ENCODE results near the gene ARPC5L.

ARPC5L gene

GRCh38 chr9:124868511-124869465 lies 6.9 kb downstream of the ARPC5L start:
- DNase-seq: peak; percentile 79

GRCh38 chr9:124869466-124869985 lies 7.6 kb downstream of the ARPC5L start:
- no peak for DNase-seq

- DNase-seq: no peak
Observed at GRCh38 chr9:124869986-124870560, 8.1 kb downstream of the ARPC5L start.

- DNase-seq: no peak
Observed at GRCh38 chr9:124870723-124871122, 8.8 kb downstream of the ARPC5L start.

DNA sequence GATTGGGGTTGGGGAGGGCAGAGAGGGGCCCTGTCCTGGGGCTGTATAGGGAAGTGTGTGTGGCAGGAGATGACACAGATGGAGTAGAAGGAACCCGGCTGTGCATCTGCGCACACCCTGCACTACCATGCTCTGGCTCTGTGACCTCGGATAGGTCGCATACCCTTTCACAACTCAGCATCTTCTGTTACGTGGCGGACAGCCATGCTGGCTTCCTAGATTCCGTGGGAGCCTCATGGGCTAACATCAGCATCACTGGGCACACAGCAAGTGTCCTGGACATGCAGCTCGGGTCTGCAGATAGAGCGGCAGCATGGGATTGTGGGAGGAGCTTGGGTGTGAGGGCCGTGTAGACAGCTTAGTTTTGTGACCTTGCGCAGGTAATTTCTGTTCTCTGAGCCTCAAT lies 9.2 kb downstream of the ARPC5L start:
- DNase-seq: no peak

DNA sequence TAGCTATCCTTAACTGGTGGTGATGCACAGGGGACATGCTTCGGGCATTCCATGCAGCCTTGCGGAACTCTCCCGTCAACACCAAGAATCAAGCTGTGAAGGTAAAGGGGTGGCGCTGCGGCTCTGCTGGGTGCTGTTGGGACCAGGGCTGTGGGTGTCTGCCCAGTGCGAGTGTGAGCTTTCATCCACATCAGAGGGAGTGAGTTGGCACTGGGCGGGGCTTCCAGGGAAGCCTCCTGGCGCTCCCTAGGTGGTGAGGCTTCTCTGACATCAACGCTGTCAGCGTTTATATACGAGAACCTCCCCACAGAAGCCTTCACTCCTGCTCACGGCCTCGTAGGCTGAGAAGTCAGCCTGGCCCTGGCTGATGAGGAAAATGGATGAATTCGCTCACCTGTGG lies 11.7 kb downstream of the ARPC5L start:
- no peak for DNase-seq

DNA sequence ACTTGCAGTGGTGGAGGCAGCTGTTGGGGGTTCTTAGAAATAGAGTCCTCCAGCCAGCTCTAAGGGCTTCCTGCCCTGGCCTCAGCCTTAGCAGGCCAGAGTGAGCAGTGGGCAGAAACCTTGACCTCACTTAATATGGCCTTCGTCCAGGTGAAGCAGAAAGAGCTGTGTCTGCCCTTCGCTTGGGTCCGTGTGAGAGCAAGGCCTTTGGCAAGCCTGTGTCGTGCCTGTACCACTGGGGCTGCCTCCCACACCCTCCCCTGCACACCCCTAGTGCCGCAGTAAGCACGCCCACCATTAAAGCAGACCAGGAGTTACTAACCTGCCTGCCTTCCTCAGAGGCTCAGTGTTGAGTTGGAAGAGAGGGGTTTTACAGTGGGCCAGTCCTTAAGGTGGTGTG lies 13.6 kb downstream of the ARPC5L start:
- DNase-seq: no peak

- no peak for DNase-seq
Observed at GRCh38 chr9:124877021-124877782, 15.3 kb downstream of the ARPC5L start.

DNA sequence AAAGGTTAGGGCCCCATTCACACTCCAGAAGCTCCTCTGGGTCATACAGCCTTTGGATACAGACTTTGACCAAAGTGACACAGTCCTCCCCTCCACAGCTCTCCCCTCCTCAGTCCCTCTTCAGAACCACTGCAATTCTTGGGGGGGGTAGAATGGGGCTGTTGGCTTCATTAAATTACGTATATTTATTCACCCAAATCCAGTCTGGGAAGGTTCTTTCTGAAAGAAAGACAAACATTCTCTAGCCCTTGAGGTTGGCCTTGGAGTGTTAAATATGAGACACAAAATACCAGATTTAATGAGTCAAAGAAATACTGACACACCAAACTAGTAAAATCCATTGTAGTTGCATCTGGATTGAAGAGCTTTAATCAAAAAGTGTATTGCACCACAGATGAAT lies 16.1 kb downstream of the ARPC5L start:
- no peak for DNase-seq

DNA sequence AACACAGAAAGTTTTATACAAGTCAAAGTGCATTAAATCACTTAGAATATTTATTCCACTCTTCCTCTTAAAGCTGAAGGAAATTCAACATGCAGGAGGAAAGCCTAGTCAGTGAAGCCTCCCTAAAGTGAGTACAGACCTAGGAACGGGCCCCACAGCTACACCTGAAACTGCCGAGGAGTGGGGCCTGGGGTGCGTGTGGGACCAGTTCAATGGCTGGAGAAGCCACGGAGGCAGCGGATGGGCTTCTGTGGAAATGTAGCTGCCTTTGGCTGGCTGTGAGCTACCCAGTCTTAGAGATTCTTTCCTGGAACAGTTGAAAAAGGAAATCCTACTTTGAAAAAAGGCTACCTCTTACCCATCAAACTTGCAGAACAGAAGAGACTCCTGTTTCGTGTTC lies 16.6 kb downstream of the ARPC5L start:
- DNase-seq: no peak

- no peak for DNase-seq
Observed at GRCh38 chr9:124879226-124879625, 17.3 kb downstream of the ARPC5L start.

DNA sequence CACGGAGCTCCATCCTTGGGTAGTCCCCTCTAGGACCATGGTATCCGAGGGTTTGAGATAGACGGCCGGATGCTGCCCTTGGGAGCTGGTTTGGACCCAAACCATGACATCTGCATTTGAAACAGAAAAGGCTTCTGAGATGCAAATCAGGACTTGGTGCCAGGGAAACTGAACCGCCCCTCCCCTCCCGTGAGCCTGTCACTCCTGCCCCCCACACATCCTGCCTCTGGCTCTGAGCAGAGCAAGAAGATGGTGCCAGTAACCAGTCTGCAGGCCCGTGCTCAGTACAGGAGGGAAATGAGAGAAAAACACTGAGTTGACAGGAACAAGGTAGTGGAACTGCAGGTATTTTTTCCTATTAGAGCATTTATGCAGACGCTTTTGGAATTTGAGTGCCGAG lies 18.6 kb downstream of the ARPC5L start:
- no peak for DNase-seq

DNA sequence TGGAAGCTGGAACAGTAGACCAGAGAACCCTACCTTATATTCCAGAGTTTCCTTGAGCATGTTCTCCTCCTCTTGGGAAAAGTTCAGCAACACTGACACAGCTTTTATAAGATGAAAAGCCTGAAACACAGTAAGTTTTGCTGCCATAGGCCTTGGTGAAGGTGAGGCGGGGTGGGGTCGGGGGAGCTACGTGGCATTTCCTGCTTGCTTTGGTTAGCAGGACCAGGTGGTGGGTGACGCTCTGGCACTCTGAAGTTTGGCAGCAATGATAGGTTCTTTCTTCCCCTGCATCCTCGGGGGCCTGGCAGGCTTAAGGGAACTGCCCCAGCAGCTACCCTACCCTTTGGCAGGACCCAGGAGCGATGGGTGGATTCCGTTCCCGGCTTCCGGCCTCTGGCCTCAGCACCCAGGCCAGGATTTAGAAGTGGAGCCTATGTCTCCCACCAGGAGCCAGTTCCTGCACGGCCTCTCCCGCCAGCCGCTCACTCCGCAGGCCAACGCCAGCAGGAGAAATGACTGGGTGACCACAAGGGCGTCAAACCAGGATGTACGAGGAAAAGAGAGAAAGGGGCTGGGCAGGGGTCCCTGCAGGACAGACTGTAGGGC lies 19.3 kb downstream of the ARPC5L start:
- DNase-seq: no peak

DNA sequence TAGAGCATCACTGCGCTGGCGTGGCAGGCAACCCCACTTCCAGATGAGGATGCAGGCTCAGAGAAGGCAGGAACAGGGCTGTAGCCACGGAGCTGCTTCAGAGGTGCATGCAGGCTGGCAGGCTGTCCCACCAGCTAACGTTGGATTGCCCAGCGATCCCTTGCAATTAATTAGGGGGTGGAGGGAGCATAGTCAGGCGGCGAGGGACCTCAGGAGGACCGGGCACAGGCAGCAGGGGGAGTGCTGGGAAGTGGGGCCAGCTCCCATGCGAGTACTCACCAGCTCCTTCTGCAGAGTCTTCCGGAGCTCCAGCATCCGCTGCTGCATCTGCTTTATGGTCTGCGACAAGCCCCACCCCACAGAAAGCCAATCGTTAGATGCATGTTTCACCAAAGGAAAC lies 20.3 kb downstream of the ARPC5L start:
- no peak for DNase-seq

DNA sequence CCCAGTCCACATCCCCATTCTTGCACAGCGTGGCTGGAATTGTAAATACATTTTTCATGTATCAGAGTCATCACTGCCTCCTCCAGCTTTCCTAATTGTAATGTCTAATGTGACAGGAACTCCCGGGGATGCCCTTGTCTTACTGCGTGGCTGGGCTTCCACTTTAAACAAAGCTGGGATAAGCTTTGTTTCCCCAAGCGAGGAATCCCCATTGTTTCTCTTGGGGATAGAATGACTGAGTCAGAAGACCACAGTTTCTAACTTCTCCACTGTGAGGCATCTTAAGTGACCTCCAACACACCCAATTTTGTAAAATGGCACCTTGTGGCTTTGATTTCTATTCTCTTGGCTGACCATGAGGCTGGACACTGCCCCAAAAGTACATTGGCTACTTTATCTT lies 22.4 kb downstream of the ARPC5L start:
- DNase-seq: no peak

DNA sequence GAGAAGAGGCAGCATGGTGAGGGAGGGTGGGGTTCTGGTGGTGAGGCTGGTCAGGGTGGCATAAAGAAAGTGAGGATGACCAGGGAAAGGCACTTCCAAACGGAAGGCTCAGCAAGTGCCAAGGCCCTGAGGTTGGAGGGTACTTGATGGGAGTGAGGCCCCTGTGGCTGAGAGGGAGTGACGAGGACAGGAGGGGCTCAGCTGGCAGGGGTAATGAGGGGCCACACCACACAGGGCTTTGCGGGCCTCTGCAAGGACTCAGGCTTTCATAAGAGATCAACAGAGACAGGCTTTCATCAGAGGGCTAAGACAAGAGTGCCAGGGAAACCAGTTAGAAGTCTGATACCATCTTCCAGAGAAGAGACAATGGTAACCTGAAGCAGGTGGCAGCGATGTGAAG lies 23.6 kb downstream of the ARPC5L start:
- DNase-seq: no peak

GRCh38 chr9:124886461-124886860 lies 24.5 kb downstream of the ARPC5L start:
- no peak for DNase-seq

DNA sequence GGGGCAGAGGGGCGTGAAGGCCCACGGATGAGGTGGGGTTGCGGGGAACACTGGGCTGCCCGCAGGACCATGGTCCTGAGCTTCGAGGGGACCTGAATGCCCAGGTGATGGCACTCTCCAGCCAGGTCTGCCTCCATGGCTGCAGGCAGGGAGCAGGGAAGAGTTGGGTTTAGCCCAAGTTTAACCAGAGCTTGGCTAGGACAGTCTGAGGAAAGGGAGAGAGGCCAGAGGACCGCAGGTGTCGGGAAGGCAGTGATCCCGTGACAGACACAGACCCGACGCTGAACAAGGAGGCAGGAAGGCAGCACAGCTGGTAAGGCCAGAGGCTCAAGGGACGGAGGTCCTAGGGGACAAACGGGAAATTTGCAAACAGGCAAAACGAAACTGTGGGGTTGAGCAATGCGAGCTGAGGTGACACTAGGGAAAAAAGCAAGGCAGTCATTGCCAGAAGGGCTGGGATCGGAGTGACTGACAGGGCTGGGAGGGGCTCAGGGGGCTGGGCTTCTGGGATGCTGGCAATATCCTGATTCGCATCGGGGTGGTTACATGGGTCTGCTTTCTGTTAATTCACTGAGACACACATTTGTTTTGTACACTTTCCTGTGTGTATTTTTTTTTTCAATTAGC lies 25.0 kb downstream of the ARPC5L start:
- no peak for DNase-seq

DNA sequence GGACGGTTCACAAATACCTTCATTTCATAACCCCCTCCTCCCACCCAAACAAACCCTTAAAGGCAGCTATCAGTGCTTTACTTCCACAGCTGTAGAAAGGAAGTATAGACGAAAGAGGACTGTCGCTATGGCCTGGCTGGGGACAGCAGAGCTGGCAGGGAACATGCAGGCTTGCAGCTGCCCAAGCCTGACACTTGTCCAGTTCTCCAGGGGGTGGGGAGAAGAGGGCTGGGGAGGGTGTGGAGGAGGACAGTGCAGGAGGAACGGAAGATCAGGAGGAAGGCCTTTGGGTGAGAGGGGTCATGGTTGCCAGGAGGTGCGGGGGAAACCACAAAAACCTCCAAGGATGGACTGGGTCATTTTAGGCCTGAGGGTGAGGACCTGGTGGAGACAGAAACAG lies 25.9 kb downstream of the ARPC5L start:
- no peak for DNase-seq

DNA sequence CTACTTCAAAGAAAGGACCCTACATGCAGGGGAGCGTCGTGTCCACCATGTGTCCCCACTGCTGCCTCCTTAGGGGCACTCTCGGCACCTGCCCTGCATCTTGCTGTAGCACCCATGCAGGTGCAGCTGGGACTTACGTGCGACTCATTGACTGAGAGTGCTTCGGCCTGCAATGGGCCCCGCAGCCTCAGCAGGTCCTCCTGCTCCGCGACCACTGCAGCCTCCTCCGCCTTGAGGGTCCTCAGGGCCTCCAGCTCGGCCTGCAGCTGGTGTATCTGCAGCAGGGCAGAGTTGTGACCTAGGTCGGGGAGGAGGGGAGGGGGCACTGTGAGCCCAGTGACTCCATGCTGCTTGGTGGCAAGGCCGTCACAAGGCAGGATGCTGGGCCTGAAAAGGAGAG lies 27.1 kb downstream of the ARPC5L start:
- DNase-seq: no peak

DNA sequence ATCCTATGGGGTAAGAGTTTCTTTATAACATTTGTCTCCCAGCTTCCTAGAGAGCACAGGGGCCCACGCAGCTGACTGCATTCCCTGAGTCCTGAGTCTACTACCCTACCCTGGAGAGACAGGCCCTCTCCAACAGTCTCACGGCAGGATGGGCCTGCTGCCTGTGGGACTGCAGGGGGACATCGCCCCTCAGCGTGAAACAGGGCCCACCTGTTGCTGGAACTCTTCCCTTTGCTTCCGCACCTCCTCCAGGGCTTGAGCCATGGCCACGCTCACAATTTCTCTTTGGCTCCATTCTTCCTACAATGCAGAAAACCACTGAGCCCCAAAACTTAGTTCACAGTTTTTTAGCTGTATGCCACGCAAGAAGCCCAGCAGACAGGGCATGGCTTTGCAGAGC lies 28.2 kb downstream of the ARPC5L start:
- no peak for DNase-seq

GRCh38 chr9:124894035-124894740 lies 32.3 kb downstream of the ARPC5L start:
- no peak for DNase-seq

Measured in NCI-H146 (cell line).